SKM-1 treated with dmso at 0.1 percent for 144 hours (cell line): ENCODE measurements around the gene CRLF3.
"Not testable (repeated sequence)": the region's sequence is repeated elsewhere in the genome, so short reads cannot be mapped to it uniquely, and the experiment has no call there.

ENCODE experiments used
- DNase-seq: peaks from one replicate; lab custom pipeline; 2025; ENCODE audit not compliant: unreplicated experiment; lab: John Stamatoyannopoulos, UW

CRLF3 gene, protein sequence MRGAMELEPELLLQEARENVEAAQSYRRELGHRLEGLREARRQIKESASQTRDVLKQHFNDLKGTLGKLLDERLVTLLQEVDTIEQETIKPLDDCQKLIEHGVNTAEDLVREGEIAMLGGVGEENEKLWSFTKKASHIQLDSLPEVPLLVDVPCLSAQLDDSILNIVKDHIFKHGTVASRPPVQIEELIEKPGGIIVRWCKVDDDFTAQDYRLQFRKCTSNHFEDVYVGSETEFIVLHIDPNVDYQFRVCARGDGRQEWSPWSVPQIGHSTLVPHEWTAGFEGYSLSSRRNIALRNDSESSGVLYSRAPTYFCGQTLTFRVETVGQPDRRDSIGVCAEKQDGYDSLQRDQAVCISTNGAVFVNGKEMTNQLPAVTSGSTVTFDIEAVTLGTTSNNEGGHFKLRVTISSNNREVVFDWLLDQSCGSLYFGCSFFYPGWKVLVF

DNA sequence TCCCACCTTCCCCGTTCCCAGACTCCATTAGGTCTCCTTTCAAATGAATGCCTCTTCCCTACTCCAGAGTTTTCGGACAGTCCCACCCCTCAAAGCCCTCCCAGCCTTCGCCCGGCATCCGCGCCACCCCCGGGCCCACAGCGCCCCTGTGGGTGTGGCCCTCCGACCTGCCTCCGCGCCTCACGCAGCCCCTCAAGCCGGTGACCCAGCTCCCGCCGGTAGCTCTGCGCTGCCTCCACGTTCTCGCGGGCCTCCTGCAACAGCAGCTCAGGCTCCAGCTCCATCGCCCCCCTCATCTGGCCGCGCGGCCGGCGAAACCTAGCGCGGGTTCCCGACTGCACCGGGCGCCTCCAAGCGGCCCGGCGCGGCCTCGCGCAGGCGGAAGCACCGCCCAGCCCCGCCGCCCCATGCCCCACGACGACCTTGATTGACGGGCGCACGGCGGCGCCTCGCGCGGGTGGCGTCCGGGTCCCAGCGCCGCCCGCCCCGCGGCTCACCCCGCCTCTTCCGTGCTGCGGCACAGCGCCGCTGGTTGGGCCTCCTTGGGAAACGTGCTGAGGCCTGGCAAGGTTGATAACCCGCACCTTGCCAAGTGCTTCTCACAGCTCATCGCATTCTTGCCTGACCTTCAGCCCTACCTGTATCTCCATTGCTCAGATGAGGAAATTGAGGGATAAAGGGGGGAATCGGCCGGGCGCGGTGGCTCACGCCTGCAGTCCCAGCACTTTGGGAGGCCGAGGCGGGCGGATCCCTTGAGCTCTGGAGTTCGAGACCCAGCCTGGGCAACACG is at the start of gene CRLF3:
Gene CRLF3 (minus strand): TSS at position 337 of the 790 bp plus-strand sequence. CDS start 41 bp downstream, at position 296.
- DNase-seq, result peak; percentile 91

DNA sequence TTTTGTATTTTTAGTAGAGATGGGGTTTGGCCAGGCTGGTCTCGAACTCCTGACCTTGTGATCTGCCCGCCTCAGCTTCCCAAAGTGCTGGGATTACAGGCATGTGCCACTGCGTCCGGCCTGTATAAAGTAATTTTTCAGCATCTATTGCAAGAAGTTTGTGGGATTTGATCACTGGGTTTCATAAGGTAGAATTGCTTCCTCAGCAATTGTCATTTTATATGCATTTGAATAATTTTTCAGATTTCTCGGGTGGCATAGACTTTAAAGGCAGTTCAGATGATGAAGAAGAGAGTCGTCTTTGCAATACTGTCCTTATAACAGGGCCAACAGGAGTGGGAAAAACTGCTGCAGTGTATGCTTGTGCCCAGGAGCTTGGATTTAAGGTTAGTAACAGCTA is 44.5 kb upstream of the CRLF3 start:
- no peak for DNase-seq

DNA sequence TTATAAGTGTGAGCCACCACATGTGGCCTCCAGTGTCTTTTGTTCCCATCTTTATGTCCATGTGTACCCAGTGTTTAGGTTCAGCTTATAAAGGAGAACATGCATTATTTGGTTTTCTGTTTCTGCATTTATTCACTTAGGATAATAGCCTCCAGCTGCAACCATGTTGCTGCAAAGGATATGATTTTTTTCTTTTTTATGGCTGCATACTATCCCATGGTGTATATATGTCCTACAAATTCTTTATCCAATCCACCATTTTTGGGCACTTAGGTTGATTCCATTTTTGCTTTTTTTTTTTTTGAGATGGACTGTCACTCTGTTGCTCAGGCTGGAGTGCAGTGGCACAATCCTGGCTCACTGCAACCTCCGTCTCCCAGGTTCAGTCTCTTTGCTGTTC is 40.1 kb upstream of the CRLF3 start:
- no peak for DNase-seq

DNA sequence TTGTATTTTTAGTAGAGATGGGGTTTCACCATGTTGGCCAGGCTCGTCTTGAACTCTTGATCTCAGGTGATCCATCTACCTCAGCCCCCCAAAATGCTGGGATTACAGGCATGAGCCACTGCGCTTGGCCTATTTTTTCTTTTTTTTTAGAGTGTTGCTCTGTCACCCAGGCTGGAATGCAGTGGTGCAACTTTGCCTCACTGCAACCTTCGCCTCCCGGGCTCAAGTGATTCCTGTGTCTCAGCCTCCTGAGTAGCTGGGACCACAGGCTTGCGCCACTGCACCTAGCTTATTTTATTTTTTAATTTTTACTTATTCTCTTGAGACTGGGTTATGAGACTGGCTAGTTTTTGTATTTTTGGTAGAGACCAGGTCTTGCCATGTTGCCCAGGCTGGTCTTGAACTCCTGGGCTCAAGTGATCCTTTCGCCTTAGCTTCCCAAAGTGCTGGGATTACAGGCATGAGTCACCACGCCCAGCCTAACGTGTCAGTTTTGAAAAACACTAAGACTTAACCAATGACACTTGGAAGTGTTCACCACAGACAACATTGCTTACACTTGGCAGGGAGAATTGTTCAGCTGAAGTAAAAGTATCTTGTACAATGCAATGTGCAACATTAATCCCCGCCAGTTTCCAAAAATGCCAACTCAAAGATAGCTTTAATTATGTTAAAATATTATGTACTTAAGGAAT is 34.2 kb upstream of the CRLF3 start:
- DNase-seq, result no peak

DNA sequence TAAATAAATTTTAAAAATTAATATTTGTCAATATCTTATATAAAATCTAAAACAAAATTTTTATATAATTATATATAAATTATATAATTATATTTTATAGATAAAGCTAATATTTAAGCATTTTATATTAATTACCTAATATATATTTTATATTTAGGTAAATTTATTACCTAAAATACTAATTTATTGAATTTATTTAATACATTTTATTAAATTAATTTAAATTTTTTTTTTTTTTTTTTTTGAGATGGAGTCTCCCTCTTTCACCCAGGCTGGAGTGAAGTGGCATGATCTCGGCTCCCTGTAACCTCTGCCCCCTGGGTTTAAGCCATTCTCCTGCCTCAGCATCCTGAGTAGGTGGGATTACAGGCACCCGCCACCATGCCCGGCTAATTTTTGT is 29.7 kb upstream of the CRLF3 start:
- no peak for DNase-seq

DNA sequence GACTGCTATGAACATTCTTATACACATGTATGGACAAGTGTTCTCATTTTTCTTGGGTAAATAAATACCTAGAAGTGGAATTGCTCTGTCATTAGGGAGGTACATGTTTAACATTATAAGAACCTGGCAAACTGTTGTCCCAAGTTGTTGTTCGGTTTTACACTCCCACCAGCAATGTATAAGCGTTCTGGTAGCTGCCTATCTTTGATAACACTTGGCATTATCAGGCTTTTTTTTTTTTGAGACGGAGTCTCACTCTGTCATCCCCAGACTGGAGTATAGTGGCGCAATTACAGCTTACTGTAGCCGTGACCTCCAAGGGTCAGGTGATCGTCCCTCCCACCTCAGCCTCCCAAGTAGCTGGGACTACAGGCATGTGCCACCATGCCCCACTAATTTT is 23.5 kb upstream of the CRLF3 start:
- no peak for DNase-seq

DNA sequence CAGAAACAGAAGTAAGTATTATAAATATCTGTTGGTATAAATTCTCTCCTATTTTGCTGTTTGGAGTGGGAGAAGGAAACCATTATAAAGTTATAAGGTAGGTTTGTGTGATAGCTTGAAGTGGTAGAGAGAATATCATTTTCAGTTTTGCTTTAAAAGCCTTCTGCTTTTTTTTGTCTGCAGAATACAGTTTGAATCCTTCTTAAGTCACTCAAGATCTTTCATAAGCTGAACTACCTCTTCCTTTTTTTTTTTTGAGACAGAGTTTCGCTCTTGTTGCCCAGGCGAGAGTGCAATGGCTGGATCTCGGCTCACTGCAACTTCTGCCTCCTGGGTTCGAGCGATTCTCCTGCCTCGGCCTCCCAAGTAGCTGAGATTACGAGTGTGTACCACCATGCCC is 16.3 kb upstream of the CRLF3 start:
- DNase-seq, result no peak

DNA sequence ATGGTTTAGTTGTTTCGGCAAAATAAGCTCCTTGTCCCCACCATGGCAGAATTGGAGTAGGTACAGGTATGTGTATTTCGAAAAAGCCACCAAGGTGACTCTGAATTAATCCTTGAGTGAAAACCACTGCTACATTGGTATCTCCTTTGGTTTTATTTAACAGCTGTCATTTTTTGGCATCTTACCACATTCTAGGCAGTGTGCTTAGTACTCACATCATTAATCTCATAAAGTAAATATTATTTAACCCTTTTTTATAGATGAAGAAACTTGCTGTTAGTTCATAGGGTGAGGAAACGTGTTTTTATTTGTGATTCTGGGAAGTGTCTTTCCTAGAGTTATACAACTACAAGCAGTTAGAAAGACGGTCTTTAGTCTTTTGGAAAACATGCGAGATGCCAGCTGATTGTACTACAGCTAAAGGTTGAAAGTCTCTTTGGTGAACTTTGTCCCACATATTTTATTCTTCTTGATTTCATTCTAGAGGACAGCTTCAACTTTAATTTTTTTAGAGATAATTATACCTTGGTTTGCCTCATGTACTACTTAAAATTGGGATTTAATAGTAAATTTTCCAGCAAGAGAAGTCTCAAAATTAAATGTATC is 13.8 kb upstream of the CRLF3 start:
- no peak for DNase-seq

DNA sequence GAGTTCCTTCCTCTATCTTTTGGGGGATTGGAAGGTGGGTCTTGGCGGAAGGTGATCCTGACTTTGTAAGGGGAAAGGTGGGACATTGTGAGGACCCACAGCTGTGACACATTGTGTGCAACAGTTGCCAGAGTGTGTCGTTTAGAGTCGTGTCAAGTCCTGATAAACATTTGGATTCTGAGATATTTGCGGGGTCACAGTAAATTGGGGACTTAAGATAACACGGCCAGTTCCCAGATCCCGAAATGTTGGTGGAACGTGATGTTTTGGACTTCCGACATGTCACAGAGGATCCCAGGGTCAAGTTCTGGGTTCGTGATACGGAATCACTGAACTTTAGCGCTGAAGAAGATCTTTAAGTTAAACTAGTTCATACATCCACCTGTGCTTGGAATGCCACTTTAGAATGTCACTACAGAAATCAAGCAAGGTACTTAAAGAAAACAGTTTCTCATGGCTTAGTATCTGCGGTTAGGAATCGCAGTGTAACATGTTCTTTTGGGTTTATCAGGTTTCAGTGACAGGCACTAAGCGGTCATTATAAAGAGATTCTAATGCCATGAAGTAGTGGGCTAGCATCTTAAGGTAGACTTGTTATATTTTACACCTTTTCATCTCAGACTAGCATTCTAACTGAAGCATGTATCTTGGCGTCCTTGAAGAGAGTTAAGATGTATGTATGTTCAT is 8.1 kb upstream of the CRLF3 start:
- no peak for DNase-seq

DNA sequence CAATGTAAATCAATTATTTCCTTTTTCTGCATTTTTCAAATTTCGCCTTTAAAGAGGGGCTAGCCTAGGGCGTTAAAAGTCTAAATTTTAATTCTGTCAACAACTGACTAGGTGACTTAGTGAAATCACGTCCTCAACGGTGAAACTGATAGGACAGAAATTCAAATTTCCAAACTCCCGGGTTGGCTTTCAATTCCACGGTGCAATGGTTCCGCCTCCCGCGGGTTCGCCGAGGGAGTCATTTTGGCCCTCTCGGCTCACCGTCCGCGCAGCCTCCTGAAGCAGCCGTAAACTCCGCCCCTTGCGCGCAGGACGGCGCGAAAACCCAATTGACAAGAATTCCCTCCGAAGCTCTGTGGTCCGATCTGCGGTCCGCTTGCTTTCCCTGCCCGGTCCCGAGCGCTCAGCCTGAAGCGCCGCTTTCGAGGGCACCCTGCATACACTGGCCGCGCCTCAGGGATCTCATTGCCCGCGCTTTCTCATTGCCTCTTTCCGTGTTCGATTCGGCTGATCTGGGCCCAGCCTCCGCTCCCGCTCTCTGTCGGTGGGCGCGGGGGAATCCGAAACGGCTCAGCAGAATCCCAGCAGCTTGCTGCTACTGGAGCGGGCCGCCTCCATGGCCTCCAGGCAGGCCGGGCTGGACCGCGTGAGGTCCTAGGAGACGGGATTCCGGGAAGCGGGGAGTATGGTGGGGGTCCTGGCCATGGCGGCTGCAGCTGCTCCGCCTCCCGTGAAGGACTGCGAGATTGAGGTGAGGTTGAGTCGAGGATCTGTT is 7.4 kb upstream of the CRLF3 start, which contains the start of gene ATAD5:
Gene ATAD5 (plus strand): TSS at position 304 of the 775 bp plus-strand sequence. CDS start 382 bp downstream, at position 686.
- DNase-seq, result peak; percentile 90

DNA sequence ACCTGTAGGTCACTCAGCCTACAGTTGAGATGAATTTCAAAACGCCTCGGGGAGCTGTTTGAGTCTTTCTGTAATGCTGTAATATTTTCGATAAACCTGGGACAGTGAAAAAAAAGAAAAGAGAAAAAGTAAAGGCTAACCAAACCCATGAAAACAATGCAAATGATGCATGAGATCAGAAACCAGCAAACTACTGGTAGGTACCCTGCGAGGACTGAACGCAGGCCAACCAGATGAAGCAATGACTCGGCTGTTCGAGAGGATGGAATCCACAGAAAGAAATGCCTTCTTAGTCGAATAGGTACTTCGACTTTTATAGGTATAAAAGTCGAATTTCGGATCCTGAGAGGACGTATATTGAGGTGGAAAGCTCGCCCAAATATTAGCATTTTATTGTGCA is 6.8 kb upstream of the CRLF3 start:
- peak; percentile 30 for DNase-seq

DNA sequence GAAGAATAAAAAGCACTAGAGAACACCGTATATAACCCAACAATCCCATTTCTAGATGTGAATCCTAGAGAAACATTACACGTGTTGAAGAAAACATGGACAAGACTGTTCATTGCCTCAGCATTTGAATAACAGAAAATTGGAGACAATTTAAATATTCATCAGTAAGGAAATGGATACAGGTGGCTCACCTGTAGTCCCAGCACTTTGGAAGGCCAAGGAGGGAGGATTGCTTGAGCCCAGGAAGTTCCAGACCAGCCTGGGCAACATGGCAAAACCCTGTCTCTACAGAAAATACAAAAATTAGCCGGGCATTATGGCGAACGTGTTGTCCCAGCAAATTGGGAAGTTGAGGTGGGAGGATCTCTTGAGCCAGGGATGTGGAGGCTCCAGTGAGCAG is 4.5 kb upstream of the CRLF3 start:
- DNase-seq, result no peak

DNA sequence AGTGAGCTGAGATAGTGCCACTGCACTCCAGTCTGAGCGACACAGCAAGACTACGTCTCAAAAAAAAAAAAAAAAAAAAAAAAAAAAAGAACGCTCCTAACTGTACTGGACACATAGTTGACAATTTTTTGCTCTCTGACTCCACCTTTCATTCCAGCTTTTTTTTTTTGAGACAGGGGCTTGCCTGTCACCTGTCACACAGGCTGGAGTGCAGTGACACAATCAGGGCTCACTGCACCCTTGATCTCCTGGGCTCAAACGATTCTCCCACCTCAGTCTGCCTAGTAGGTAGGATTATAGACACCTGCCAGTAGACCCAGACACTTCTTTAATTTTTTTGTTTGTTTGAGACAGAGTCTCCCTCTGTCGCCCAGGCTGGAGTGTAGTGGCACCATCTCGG is 2.6 kb upstream of the CRLF3 start:
- DNase-seq, result no peak

DNA sequence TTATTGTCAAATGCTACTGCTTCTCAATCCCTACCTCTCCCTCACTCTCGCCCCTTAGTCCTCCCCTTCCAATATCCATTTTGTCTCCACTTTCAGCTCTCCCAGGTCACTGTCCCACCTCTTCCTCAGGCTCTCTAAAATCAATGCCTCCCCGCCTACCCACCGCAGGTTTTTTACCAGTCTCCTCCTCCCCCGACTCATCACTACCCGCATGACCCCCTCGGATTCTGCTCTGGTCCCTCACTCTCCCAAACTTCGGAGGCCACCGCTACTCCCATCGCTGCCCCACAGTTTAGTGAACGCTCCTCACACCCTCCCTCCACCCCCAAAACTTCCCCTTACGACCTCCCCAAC is 513 bp downstream of the CRLF3 start:
- no peak for DNase-seq

DNA sequence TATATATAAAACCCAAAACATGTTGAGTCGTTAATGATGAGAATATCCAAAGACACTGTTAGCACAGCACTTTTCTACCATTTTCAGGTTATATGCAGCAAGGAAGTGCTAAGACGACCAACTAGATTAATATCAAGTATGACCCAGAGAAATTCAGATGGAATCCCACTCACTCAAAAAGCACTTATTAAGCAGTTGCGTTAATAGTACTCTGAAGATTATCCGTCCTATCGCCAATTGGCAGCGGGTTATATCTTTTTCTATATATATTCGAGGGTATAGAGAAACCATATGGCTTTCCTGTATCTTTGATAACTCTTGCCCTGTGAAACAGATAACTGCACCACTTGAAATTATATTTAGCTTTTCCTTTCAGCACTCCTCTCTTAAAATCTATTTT is 1.1 kb downstream of the CRLF3 start:
- no peak for DNase-seq

DNA sequence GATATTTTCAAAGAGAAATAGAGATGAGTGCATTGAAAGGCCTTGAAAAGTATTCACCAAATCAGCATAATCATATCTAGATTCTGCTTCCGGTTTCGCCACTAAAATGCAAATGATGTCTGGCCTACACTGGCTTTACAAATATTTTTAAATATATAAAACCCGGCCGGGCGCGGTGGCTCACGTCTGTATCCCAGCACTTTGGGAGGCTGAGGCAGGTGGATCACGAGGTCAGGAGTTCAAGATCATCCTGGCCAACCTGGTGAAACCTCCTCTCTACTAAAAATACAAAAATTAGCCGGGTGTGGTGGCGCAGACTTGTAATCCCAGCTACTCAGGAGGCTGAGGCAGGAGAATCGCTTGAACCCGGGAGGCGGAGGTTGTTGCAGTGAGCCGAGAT is 1.6 kb downstream of the CRLF3 start:
- not testable (repeated sequence) for DNase-seq

DNA sequence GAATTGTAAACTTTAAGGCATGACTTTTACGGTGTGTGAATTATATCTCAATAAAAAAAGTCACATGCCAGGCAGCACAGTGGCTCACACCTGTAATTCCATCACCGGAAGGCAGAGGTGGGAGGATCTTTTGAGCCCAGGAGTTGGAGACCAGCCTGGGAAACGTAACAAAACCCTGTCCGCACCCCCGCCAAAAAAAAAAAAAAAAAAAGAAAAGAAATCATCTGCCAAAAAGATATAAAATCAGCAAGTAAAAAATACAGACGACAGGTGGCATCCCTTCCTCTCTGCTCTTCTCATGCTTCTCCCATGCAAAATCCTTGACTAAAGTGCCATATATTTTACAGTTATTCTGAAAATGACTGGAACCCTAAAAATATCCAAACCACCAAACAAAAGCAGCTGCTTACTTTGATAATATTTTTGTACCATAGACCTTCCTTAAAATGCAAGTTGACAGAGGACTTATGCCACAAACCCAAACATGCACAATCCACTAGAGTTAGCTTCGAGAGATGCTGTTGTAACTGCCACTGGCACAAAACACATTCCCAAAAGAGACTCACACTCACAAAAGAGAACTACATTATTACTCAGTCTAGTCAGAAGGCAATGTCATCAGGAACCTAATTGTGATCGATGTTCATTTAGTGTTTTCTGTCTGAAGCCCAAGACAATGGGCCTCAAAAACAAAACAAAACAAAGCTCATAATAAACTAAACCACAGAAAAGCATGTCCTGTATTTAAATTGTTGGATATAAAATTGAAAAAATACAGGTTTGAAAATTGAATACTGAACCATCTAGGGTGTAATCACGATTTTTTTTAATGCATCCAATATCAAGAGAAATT is 2.4 kb downstream of the CRLF3 start:
- no peak for DNase-seq

DNA sequence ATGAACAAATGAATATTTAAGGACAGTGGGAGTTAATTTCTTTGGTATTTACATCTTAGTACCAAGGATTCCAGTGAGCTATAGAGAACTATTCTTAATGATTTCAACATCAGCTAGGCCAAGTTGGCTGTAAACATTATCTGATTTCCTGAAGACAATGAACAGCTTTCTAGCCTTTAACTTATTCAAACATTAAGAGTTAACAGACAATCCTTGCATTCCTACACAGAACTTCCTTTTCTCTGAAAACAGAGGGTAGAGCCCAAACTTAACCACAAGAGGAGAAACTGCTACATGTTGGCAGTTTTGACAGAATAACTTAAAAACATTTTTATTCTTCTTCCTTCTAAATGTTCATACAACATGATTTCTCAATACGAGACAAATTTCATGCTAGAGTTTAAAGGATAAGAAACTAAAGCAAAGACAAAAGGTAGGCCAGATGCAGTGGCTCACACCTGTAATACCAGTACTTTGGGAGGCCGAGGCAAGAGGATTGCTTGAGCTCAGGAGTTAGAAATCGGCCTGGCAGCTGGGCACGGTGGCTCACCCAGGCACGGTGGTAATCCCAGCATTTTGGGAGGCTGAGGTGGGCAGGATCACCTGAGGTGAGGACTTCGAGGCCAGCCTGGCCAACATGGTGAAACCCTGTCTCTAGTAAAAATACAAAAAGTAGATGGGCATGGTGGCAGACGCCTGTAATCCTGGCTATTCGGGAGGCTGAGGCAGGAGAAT is 4.4 kb downstream of the CRLF3 start:
- DNase-seq, result no peak
